MCF 10A (cell line): ENCODE results near the gene RDH14. TPM values are rescaled to one million over a fixed set of nuclear protein-coding genes. Genes with fewer than 3 reads are reported as not detected.

Experiments used
- BruUV-seq: library from RNA; stranded (reverse); fragments of 400-500 nt; replicated peaks from 2 replicates; lab custom pipeline; 2021; lab: Mats Ljungman, UMichigan
- CTCF ChIA-PET: fragments of 300-600 bp; sonication (Branson Sonifier 250); formaldehyde crosslinking; extraction: SDS; loops from one replicate; lab custom pipeline; 2021; ENCODE audit warnings: antibody characterized with exemption, inconsistent platforms; lab: Yijun Ruan, JAX
- POLR2A ChIA-PET: fragments of 300-600, 350-650 bp; sonication (Branson Sonifier 250); formaldehyde crosslinking; extraction: SDS; loops from one replicate; lab custom pipeline; 2020; ENCODE audit warnings: antibody characterized with exemption, inconsistent platforms; lab: Yijun Ruan, JAX
- DNase-seq: peaks from one replicate; pipeline ENCODE4 v3.0.0-alpha.2; 2018; ENCODE audit not compliant: unreplicated experiment
- H3K27ac Mint-ChIP-seq: one replicate; pipeline ENCODE4 v1.8.0; 2022; ENCODE audit warnings: mild to moderate bottlenecking, low read depth, mixed read lengths; ENCODE audit not compliant: unreplicated experiment
- H3K27me3 Mint-ChIP-seq: one replicate; pipeline ENCODE4 v1.8.0; 2022; ENCODE audit warnings: mixed read lengths; ENCODE audit not compliant: insufficient read depth, unreplicated experiment
- H3K36me3 Mint-ChIP-seq: one replicate; pipeline ENCODE4 v1.8.0; 2022; ENCODE audit warnings: mild to moderate bottlenecking, moderate library complexity, mixed read lengths; ENCODE audit not compliant: insufficient read depth, unreplicated experiment
- H3K4me1 Mint-ChIP-seq: one replicate; pipeline ENCODE4 v1.8.0; 2022; ENCODE audit warnings: mixed read lengths; ENCODE audit not compliant: insufficient read depth, unreplicated experiment
- H3K4me3 Mint-ChIP-seq: one replicate; pipeline ENCODE4 v1.8.0; 2022; ENCODE audit warnings: mild to moderate bottlenecking, moderate library complexity, mixed read lengths; ENCODE audit not compliant: unreplicated experiment
- H3K9me3 Mint-ChIP-seq: one replicate; pipeline ENCODE4 v1.8.0; 2022; ENCODE audit warnings: mixed read lengths; ENCODE audit not compliant: unreplicated experiment
- intact Hi-C: fragments of 100-400 bp; cut with micrococcal nuclease; formaldehyde crosslinking; loops from 2 replicates; pipeline ENCODE4 v1.14.1; 2022
- total RNA-seq: library from RNA; stranded (reverse); gene quantifications from 2 replicates; pipeline ENCODE4 v1.2.3, GENCODE V29; 2022
- TF ChIP-seq, protein P1 (sequence below): fragments of 200-600 bp; IDR thresholded peaks from one replicate; pipeline ENCODE4 v1.8.0; 2022; ENCODE audit warnings: antibody characterized with exemption, mild to moderate bottlenecking; ENCODE audit not compliant: unreplicated experiment

RDH14 gene
- total RNA-seq, 1 experiment from 2014 or later, result 19.2 TPM

DNA sequence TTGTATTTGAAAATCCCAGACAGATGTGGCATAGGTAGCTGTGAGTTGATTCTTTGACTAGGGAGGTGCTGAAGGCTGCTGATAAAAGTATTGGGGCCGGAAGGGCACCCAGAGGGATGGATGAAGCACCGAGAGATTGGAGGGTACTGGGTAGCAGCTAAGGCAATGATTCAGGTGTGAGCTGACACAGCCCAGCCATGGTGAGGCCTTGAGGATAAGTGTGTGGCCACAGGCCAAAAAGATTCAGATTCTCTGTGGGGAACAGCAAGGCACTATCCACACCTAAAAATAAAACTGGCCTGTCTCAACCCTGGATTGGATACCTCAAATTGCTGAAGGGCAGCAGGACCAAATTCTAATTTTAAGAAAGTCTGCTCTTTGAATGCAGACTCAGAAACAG, 35.2 kb downstream of the RDH14 start:
- no peak overlapping the region for H3K4me3 Mint-ChIP-seq
- H3K27me3 Mint-ChIP-seq, result no peaks in the 10 kb centered on the region
- TF ChIP-seq, protein P1, sequence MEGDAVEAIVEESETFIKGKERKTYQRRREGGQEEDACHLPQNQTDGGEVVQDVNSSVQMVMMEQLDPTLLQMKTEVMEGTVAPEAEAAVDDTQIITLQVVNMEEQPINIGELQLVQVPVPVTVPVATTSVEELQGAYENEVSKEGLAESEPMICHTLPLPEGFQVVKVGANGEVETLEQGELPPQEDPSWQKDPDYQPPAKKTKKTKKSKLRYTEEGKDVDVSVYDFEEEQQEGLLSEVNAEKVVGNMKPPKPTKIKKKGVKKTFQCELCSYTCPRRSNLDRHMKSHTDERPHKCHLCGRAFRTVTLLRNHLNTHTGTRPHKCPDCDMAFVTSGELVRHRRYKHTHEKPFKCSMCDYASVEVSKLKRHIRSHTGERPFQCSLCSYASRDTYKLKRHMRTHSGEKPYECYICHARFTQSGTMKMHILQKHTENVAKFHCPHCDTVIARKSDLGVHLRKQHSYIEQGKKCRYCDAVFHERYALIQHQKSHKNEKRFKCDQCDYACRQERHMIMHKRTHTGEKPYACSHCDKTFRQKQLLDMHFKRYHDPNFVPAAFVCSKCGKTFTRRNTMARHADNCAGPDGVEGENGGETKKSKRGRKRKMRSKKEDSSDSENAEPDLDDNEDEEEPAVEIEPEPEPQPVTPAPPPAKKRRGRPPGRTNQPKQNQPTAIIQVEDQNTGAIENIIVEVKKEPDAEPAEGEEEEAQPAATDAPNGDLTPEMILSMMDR, result no peak
- intact Hi-C loops, result loop anchor here (10.0 kb wide), 1 partner anchor 460 kb away; no protein-coding TSS in a partner anchor
- POLR2A ChIA-PET, result no interaction called here
- CTCF ChIA-PET, result interaction anchor here (0.7 to 1.3 kb wide), 3 partner anchors 34 to 1337 kb away, joined by 3 to 5 read pairs (median 4); partner anchors contain the start of gene RDH14
- no peaks in the 10 kb centered on the region for H3K36me3 Mint-ChIP-seq
- no peak overlapping the region for H3K27ac Mint-ChIP-seq
- BruUV-seq, result no TSS peak
- DNase-seq, result no peak
- no peaks in the 10 kb centered on the region for H3K9me3 Mint-ChIP-seq
- H3K4me1 Mint-ChIP-seq, result no peaks in the 10 kb centered on the region

DNA sequence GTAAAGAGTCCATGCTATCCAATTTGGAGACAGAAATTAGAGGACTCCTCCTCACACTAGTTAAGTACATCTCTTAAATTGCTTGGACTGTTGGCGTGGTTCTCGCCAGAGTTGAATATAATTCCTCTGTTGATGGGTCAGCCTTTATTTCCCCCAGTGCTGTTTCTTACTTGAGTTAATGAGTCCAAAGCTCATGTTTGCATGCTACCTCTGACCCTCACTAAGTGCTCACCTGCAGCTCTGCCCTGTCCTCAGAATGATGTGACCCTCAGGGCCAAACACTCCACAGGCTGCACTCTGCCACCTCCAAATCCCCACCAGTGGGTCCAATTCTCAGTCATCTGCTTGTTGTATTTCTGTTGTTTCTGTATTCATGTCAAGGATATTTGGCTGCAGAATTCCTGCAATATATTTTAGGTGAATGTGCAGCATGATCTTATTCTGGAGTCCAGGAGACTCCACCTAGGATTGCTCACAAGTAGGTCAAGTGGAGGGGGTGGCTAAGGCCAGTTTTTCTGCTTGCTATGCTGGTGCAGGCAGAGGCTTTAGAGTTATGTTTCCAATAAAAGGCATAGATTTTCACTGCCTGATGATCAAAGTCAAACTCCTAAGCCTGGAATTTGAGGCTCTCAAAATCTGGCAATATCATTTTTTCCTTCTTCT, 37.8 kb downstream of the RDH14 start:
- peaks cover 5% of the 10 kb centered on the region for H3K36me3 Mint-ChIP-seq
- no peaks in the 10 kb centered on the region for H3K27me3 Mint-ChIP-seq
- no peak for DNase-seq
- TF ChIP-seq, protein P1, result no peak
- intact Hi-C loops, result loop anchor here (5.0 to 10.0 kb wide), 2 partner anchors 462 to 1145 kb away; no protein-coding TSS in a partner anchor
- H3K4me3 Mint-ChIP-seq, result no peak overlapping the region
- POLR2A ChIA-PET, result no interaction called here
- no peaks in the 10 kb centered on the region for H3K9me3 Mint-ChIP-seq
- CTCF ChIA-PET, result interaction anchor here (0.6 to 6.5 kb wide), 6 partner anchors 8 to 1340 kb away, joined by 4 to 44 read pairs (median 24); no protein-coding TSS in a partner anchor
- H3K27ac Mint-ChIP-seq, result no peak overlapping the region
- BruUV-seq, result no TSS peak
- no peaks in the 10 kb centered on the region for H3K4me1 Mint-ChIP-seq

DNA sequence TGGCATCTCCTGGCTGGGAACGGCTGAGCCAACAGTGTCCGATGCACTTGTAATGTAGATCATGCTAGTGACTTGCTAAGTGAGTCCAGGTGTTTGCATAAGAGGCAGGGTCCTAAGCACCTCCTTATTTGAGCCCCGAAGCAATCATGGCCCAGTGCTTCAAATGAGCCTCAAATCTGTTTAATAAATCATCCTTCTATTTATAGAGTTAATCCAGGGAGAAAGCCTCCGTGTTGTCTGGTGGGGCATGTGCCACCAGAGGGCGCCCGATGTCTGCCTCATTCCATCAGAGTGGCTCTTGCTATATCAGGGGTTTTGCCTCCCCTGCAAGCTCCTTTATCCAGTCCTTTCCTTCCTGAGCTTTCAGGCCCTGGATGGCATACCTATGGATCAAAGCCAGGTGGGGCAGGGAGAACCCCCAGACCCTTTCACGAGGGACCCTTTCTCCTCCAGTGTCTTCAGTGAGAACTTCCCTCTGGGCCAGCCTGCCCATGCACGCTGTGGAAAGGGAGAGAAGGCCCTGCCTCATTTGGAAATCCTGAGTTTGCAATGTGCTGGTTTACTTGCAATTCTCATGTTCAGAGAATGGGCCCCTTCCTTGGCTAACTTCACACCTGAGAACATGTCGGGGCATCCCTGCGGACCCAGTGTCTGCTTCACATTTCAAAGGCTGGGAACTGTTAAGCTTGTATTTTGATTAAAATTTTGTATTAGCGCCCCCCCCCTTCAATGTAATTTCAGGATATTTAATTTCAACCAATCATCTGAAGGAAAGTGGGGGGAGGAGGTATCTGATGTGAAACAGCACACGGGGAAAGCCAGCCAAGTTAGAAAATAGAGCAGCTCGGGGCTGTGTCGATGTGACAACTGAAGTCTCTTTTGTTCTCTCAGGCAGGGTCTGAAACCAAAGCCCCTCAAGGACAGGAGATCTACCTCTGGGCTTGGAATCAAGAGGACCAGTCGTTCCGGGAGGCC, 39.7 kb downstream of the RDH14 start:
- CTCF ChIA-PET, result interaction anchor here (0.6 to 6.5 kb wide), 60 partner anchors 10 to 1495 kb away, joined by 3 to 44 read pairs (median 4); partner anchors contain the start of gene RDH14
- Mint-ChIP-seq H3K27ac (no peak overlapping the region), H3K9me3 (no peaks in the 10 kb centered on the region), H3K4me1 (no peaks in the 10 kb centered on the region), H3K27me3 (no peaks in the 10 kb centered on the region), H3K4me3 (no peak overlapping the region), H3K36me3 (peaks cover 5% of the 10 kb centered on the region)
- POLR2A ChIA-PET, result interaction anchor here (0.6 to 1.2 kb wide), 5 partner anchors 10 to 861 kb away, joined by 3 to 4 read pairs (median 3); no protein-coding TSS in a partner anchor
- DNase-seq, result peak; percentile 78
- BruUV-seq, result no TSS peak
- TF ChIP-seq, protein P1, result peak; percentile 95
- intact Hi-C loops, result loop anchor here (1.0 to 10.0 kb wide), 7 partner anchors 86 to 1343 kb away; no protein-coding TSS in a partner anchor
